ENCODE measurements around the gene HOXA9.

DNA sequence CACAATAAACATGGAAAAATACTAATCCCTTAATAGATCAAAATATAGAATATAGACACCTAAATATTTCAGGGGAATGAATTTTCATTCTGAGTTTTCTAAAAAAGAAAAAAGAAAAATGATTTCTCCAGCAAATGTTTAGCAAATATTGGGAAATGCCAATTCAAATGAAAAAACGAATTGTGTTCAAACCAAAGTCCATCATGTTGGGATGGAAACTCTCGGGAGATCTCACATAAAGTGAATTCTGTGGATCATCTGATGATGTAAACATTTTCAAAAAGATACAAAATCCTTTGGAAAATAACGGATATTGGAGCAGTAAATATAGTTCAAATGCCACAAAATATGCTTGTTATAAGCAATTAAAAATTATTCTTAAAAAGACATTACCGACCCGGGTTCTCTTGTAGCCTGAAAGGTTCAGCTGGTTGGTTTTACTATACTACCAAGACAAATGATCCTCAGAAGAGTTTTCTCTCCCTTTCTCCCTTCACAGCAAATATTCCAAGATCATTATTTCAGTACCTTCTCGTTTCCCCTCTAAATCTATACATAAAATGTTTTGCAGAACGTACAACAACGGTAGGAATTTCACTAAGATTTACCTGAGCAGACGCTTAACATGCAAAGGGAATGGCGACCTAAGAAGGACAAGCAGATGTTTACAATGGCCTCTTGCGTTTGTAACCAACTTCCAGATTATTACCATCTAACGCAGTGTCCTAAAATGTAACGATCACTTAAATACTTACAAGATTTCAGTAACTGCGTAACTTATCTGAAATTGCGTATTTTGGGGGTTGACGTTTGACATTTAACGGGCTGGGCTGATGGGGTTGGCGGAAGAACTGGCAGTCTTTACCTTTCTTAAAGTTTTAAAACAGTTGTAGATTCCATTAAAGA, 32.1 kb upstream of the HOXA9 start:
- TF ChIP-seq POLR2AphosphoS5 (IDR thresholded peaks at IDR 0.05) = no peak
- no peak for TF ChIP-seq EP300 (IDR thresholded peaks at IDR 0.05; ENCODE audit: low read depth)
- no peak for TF ChIP-seq CTCF (IDR thresholded peaks at IDR 0.05)
- no peak for TF ChIP-seq POLR2A (IDR thresholded peaks at IDR 0.05)

All from transverse colon (tissue), 4 donors.